Endothelial cell of umbilical vein (primary cell): Measurements from ENCODE around the gene MPIG6B. TPM values are rescaled to one million over a fixed set of nuclear protein-coding genes. Genes with fewer than 3 reads are reported as not detected.

Source experiments
- BruUV-seq: library from RNA; stranded (reverse); fragments of 400-500 nt; replicated peaks from 2 replicates; lab custom pipeline; 2021; lab: Mats Ljungman, UMichigan
- CTCF ChIA-PET: fragments of 300-600, 350-600 bp; sonication (Branson Sonifier 250); formaldehyde crosslinking; loops from one replicate; lab custom pipeline; 2021; ENCODE audit warnings: antibody characterized with exemption, inconsistent platforms; lab: Charles Lee
- POLR2A ChIA-PET: fragments of 300-600, 350-600 bp; sonication (Branson Sonifier 250); formaldehyde crosslinking; loops from one replicate; lab custom pipeline; 2021; ENCODE audit warnings: antibody characterized with exemption, inconsistent platforms; lab: Charles Lee
- DNase-seq: peaks from one replicate; pipeline ENCODE4 v3.0.0-alpha.2; 2011; ENCODE audit warnings: low read depth, low spot score
- FAIRE-seq: peaks from 2 replicates; lab custom pipeline; 2011; peaks lifted over from hg19 to GRCh38; lab: Jason Lieb, UNC
- H2AFZ ChIP-seq: 2 replicates; pipeline ENCODE4 v1.6.0; 2012; ENCODE audit warnings: low read depth, low read length, control low read depth, inconsistent platforms
- H3K27ac ChIP-seq: 2 replicates; pipeline ENCODE4 v1.5.1; 2011; ENCODE audit warnings: low read depth, mild to moderate bottlenecking, control low read depth, low read length, moderate library complexity; ENCODE audit not compliant: insufficient read depth
- H3K27me3 ChIP-seq, 2 experiments: 2 replicates each; pipeline versions ENCODE4 v1.6.0 to v1.6.1; 2011; ENCODE audit warnings: low read length in 2 of 2, mixed read lengths in 1 of 2; ENCODE audit not compliant: control insufficient read depth in 2 of 2, insufficient read depth in 2 of 2
- H3K36me3 ChIP-seq, 2 experiments: 2 replicates in 1 of 2; 3 replicates in 1 of 2; pipeline ENCODE4 v1.5.1; 2011; ENCODE audit warnings: low read length in 2 of 2, mild to moderate bottlenecking in 1 of 2, moderate library complexity in 1 of 2; ENCODE audit not compliant: control insufficient read depth in 2 of 2, insufficient read depth in 2 of 2; ENCODE audit errors: extremely low read depth in 1 of 2
- H3K4me1 ChIP-seq: 3 replicates; pipeline ENCODE4 v1.5.1; 2011; ENCODE audit warnings: mild to moderate bottlenecking, low read length; ENCODE audit not compliant: control insufficient read depth, insufficient read depth; ENCODE audit errors: extremely low read depth
- H3K4me2 ChIP-seq: 2 replicates; pipeline ENCODE4 v1.6.1; 2011; ENCODE audit warnings: low read length, control low read depth, mixed read lengths; ENCODE audit not compliant: insufficient read depth
- H3K4me3 ChIP-seq, 3 experiments: fragments of 200-600 bp in 1 of 3; sonication (generic), shearing (Covaris generic) in 1 of 3; replicated peaks in 1 of 3; 2 replicates each; pipeline ENCODE4 v1.5.1; 2011 to 2016; ENCODE audit warnings: control low read depth in 3 of 3, low read length in 3 of 3, mild to moderate bottlenecking in 2 of 3, inconsistent platforms in 1 of 3, low read depth in 1 of 3, moderate library complexity in 1 of 3; ENCODE audit not compliant: insufficient read depth in 1 of 3
- H3K79me2 ChIP-seq: 2 replicates; pipeline ENCODE4 v1.6.0; 2012; ENCODE audit warnings: low read length, inconsistent platforms; ENCODE audit not compliant: control insufficient read depth, insufficient read depth
- H3K9ac ChIP-seq: replicated peaks from 2 replicates; pipeline ENCODE3; 2011; ENCODE audit warnings: low read length, control low read depth; ENCODE audit not compliant: insufficient read depth; ENCODE audit errors: extremely low read depth
- H3K9me1 ChIP-seq: replicated peaks from 3 replicates; pipeline ENCODE4 v1.6.0; 2011; ENCODE audit warnings: mild to moderate bottlenecking, low read length; ENCODE audit not compliant: control insufficient read depth, insufficient read depth; ENCODE audit errors: extremely low read depth
- H3K9me3 ChIP-seq: replicated peaks from 2 replicates; pipeline ENCODE4 v1.5.1; 2012; ENCODE audit warnings: low read length, inconsistent platforms; ENCODE audit not compliant: control insufficient read depth, insufficient read depth
- H4K20me1 ChIP-seq: replicated peaks from 2 replicates; pipeline ENCODE3; 2011; ENCODE audit warnings: mild to moderate bottlenecking, low read length; ENCODE audit not compliant: control insufficient read depth, insufficient read depth; ENCODE audit errors: extremely low read depth
- EZH2 ChIP-seq: IDR thresholded peaks from 2 replicates; pipeline ENCODE4 v1.6.1; 2012; ENCODE audit warnings: borderline replicate concordance, low read depth, mild to moderate bottlenecking, moderate library complexity, low read length, inconsistent platforms; ENCODE audit not compliant: severe bottlenecking
- FOS ChIP-seq: IDR thresholded peaks from 2 replicates; pipeline ENCODE4 v1.6.1; 2011; ENCODE audit warnings: mild to moderate bottlenecking, low read length, moderate library complexity, borderline replicate concordance; ENCODE audit not compliant: insufficient read depth
- MYC ChIP-seq: IDR thresholded peaks from one replicate; pipeline ENCODE4 v1.6.1; 2011; ENCODE audit warnings: mild to moderate bottlenecking, low read depth, low read length
- dilution Hi-C: fragments of 300-500 bp; cut with MboI; formaldehyde crosslinking; loops from one replicate; pipeline ENCODE4 v1.15.0; 2019; ENCODE audit warnings: low sequenced_read_pairs; ENCODE audit not compliant: extremely low pct_ligation_motif_present
- intact Hi-C: fragments of 100-400 bp; cut with micrococcal nuclease; formaldehyde crosslinking; loops from one replicate; pipeline ENCODE4 v1.10.0; 2022
- microRNA-seq: library from miRNA; unstranded; fragments of <30 nt; microRNA quantifications from one replicate; pipeline ENCODE4 v1.2.0, GENCODE V29; 2021; ENCODE audit warnings: borderline number of aligned reads, borderline replicate concordance
- polyA plus RNA-seq, 4 experiments: library from polyadenylated mRNA; depleted of rRNA in 3 of 4; stranded (reverse) in 3 of 4; unstranded in 1 of 4; fragments of >200 nt; gene quantifications; 2 replicates each; pipeline versions ENCODE4 v1.2.1 to v1.2.3, GENCODE V29; 2011 to 2012; ENCODE audit warnings: missing spikeins in 1 of 4
- small RNA-seq: library from RNA; depleted of rRNA; stranded (forward); fragments of <200 nt; gene quantifications from one replicate; pipeline ENCODE3, GENCODE V24; 2012; ENCODE audit warnings: low replicate concordance, low read depth; ENCODE audit not compliant: insufficient read depth, insufficient read length
- total RNA-seq: library from RNA; stranded (reverse); gene quantifications from 2 replicates; pipeline ENCODE4 v1.2.3, GENCODE V29; 2021

MPIG6B gene
- total and polyA plus RNA-seq, 2 donors (not counting 3 experiments of a cell fraction or from before 2014, with no cell fraction given), result not detected

- BruUV-seq, result no TSS peak
- intact Hi-C loops, result no loop called here
- no peak overlapping the region for H3K9ac ChIP-seq
Observed at GRCh38 chr6:31775633-31776484, 52.7 kb downstream of the MPIG6B start.

More at GRCh38 chr6:31775633-31776484, 52.7 kb downstream of the MPIG6B start:
- no peak for FAIRE-seq
- peaks cover 4% of the 10 kb centered on the region for H3K4me1 ChIP-seq
- no peaks in the 10 kb centered on the region for H3K9me3 ChIP-seq
- peaks cover 0 to 20% of the 10 kb centered on the region in 2 experiments for H3K36me3 ChIP-seq
- no peak overlapping the region for H3K4me2 ChIP-seq
- POLR2A ChIA-PET, result no interaction called here
- no peaks in the 10 kb centered on the region for H4K20me1 ChIP-seq
- no peaks in the 10 kb centered on the region for H3K9me1 ChIP-seq
- no peak for TF ChIP-seq EZH2
- no peak for TF ChIP-seq MYC
- no peak for TF ChIP-seq FOS
- CTCF ChIA-PET, result interaction anchor here (4.2 to 6.6 kb wide), 2 partner anchors 16 to 55 kb away, joined by 61 to 71 read pairs; no protein-coding TSS in a partner anchor
- dilution Hi-C loops, result no loop called here
- no peak for DNase-seq
- no peak overlapping the region for H3K27ac ChIP-seq
- H3K27me3 ChIP-seq, result no peaks in the 10 kb centered on the region
- H3K79me2 ChIP-seq, result no peaks in the 10 kb centered on the region
- no peak overlapping the region for H2AFZ ChIP-seq
- no peak overlapping the region for H3K4me3 ChIP-seq

Small RNA genes within 50 kb of the gene (microRNA-seq; reads per million reads assigned to microRNA genes)
- gene MIR4646, result not detected

Small RNA genes within 50 kb of the gene (small RNA-seq; reads per million reads assigned to genes)
- gene LY6G6D (not detected), gene MIR4646 (not detected), gene MSH5-SAPCD1 (not detected), gene RNU6-850P (not detected), gene SAPCD1 (not detected)

Other genes with a start within 250 kb of the MPIG6B start
Only the 30 nearest of the 42 such genes appear.
- gene LTA, start 151.1 kb upstream of the MPIG6B start, total RNA-seq, result 0.46 TPM in 1 of 2 replicates, not detected in the other
- 0.08 TPM in 1 of 2 replicates, not detected in the other for gene LTA, start 151.1 kb upstream of the MPIG6B start, polyA plus RNA-seq
- not detected in 2 replicates for gene TNF, start 147.8 kb upstream of the MPIG6B start, total RNA-seq
- gene TNF, start 147.8 kb upstream of the MPIG6B start, polyA plus RNA-seq, result not detected in 2 replicates
- gene LTB, start 140.9 kb upstream of the MPIG6B start, total RNA-seq, result 1.2 and 1.3 TPM in 2 replicates
- 1.8 and 2.1 TPM in 2 replicates for gene LTB, start 140.9 kb upstream of the MPIG6B start, polyA plus RNA-seq
- gene LST1, start 137.1 kb upstream of the MPIG6B start, total RNA-seq, result 1.00 and 2.0 TPM in 2 replicates
- gene LST1, start 137.1 kb upstream of the MPIG6B start, polyA plus RNA-seq, result 1.1 and 1.8 TPM in 2 replicates
- gene NCR3, start 130.4 kb upstream of the MPIG6B start, total RNA-seq, result not detected in 2 replicates
- not detected in 2 replicates for gene NCR3, start 130.4 kb upstream of the MPIG6B start, polyA plus RNA-seq
- not detected in 2 replicates for gene AIF1, start 108.1 kb upstream of the MPIG6B start, total RNA-seq
- gene AIF1, start 108.1 kb upstream of the MPIG6B start, polyA plus RNA-seq, result not detected in 2 replicates
- gene PRRC2A, start 102.7 kb upstream of the MPIG6B start, total RNA-seq, result 218 and 229 TPM in 2 replicates
- 88.4 and 114 TPM in 2 replicates for gene PRRC2A, start 102.7 kb upstream of the MPIG6B start, polyA plus RNA-seq
- 314 and 322 TPM in 2 replicates for gene BAG6, start 70.7 kb upstream of the MPIG6B start, total RNA-seq
- 190 and 234 TPM in 2 replicates for gene BAG6, start 70.7 kb upstream of the MPIG6B start, polyA plus RNA-seq
- gene APOM, start 67.5 kb upstream of the MPIG6B start, total RNA-seq, result 0.97 TPM in 1 of 2 replicates, not detected in the other
- 2.5 and 2.6 TPM in 2 replicates for gene APOM, start 67.5 kb upstream of the MPIG6B start, polyA plus RNA-seq
- gene C6orf47, start 62.6 kb upstream of the MPIG6B start, total RNA-seq, result 12.8 and 15.0 TPM in 2 replicates
- 5.6 and 5.8 TPM in 2 replicates for gene C6orf47, start 62.6 kb upstream of the MPIG6B start, polyA plus RNA-seq
- gene GPANK1, start 58.4 kb upstream of the MPIG6B start, total RNA-seq, result 11.7 and 12.6 TPM in 2 replicates
- 13.3 and 17.5 TPM in 2 replicates for gene GPANK1, start 58.4 kb upstream of the MPIG6B start, polyA plus RNA-seq
- gene CSNK2B, start 57.3 kb upstream of the MPIG6B start, total RNA-seq, result 206 and 214 TPM in 2 replicates
- 159 and 160 TPM in 2 replicates for gene CSNK2B, start 57.3 kb upstream of the MPIG6B start, polyA plus RNA-seq
- 23.9 and 25.0 TPM in 2 replicates for gene LY6G5B, start 53.4 kb upstream of the MPIG6B start, total RNA-seq
- 13.7 and 15.4 TPM in 2 replicates for gene LY6G5B, start 53.4 kb upstream of the MPIG6B start, polyA plus RNA-seq
- gene LY6G5C, start 42.3 kb upstream of the MPIG6B start, total RNA-seq, result 5.2 and 8.2 TPM in 2 replicates
- gene LY6G5C, start 42.3 kb upstream of the MPIG6B start, polyA plus RNA-seq, result 11.4 and 11.8 TPM in 2 replicates
- gene ABHD16A, start 20.0 kb upstream of the MPIG6B start, total RNA-seq, result 41.3 and 48.9 TPM in 2 replicates
- 60.1 and 60.3 TPM in 2 replicates for gene ABHD16A, start 20.0 kb upstream of the MPIG6B start, polyA plus RNA-seq
- gene LY6G6F, start 16.5 kb upstream of the MPIG6B start, total RNA-seq, result not detected in 2 replicates
- not detected in 2 replicates for gene LY6G6F, start 16.5 kb upstream of the MPIG6B start, polyA plus RNA-seq
- not detected in 2 replicates for gene LY6G6D, start 8.0 kb upstream of the MPIG6B start, total RNA-seq
- gene LY6G6D, start 8.0 kb upstream of the MPIG6B start, polyA plus RNA-seq, result not detected in 2 replicates
- gene LY6G6C, start 1.6 kb upstream of the MPIG6B start, total RNA-seq, result 0.35 TPM in 1 of 2 replicates, not detected in the other
- 0.33 and 0.41 TPM in 2 replicates for gene LY6G6C, start 1.6 kb upstream of the MPIG6B start, polyA plus RNA-seq
- 109 and 116 TPM in 2 replicates for gene DDAH2, start 5.9 kb downstream of the MPIG6B start, total RNA-seq
- gene DDAH2, start 5.9 kb downstream of the MPIG6B start, polyA plus RNA-seq, result 168 and 176 TPM in 2 replicates
- gene CLIC1, start 13.2 kb downstream of the MPIG6B start, total RNA-seq, result 535 and 543 TPM in 2 replicates
- 569 and 578 TPM in 2 replicates for gene CLIC1, start 13.2 kb downstream of the MPIG6B start, polyA plus RNA-seq
- 43.2 and 43.8 TPM in 2 replicates for gene MSH5, start 16.6 kb downstream of the MPIG6B start, total RNA-seq
- 24.5 and 27.1 TPM in 2 replicates for gene MSH5, start 16.6 kb downstream of the MPIG6B start, polyA plus RNA-seq
- gene SAPCD1, start 39.3 kb downstream of the MPIG6B start, total RNA-seq, result 9.4 and 11.7 TPM in 2 replicates
- gene SAPCD1, start 39.3 kb downstream of the MPIG6B start, polyA plus RNA-seq, result 1.6 and 3.0 TPM in 2 replicates
- 0.25 and 0.51 TPM in 2 replicates for gene VWA7, start 54.0 kb downstream of the MPIG6B start, total RNA-seq
- gene VWA7, start 54.0 kb downstream of the MPIG6B start, polyA plus RNA-seq, result 0.11 and 0.21 TPM in 2 replicates
- gene VARS1, start 72.4 kb downstream of the MPIG6B start, total RNA-seq, result 121 and 125 TPM in 2 replicates
- gene VARS1, start 72.4 kb downstream of the MPIG6B start, polyA plus RNA-seq, result 36.5 and 37.4 TPM in 2 replicates
- 78.1 and 78.6 TPM in 2 replicates for gene LSM2, start 83.6 kb downstream of the MPIG6B start, total RNA-seq
- 86.0 and 95.5 TPM in 2 replicates for gene LSM2, start 83.6 kb downstream of the MPIG6B start, polyA plus RNA-seq
- 0.74 and 0.77 TPM in 2 replicates for gene HSPA1L, start 91.9 kb downstream of the MPIG6B start, total RNA-seq
- 0.32 and 0.35 TPM in 2 replicates for gene HSPA1L, start 91.9 kb downstream of the MPIG6B start, polyA plus RNA-seq
- 55.6 and 58.3 TPM in 2 replicates for gene HSPA1A, start 92.2 kb downstream of the MPIG6B start, total RNA-seq
- gene HSPA1A, start 92.2 kb downstream of the MPIG6B start, polyA plus RNA-seq, result 56.0 and 57.2 TPM in 2 replicates
- gene HSPA1B, start 104.4 kb downstream of the MPIG6B start, total RNA-seq, result 49.3 and 54.0 TPM in 2 replicates
- gene HSPA1B, start 104.4 kb downstream of the MPIG6B start, polyA plus RNA-seq, result 27.1 and 31.7 TPM in 2 replicates
- 61.3 and 62.8 TPM in 2 replicates for gene NEU1, start 139.4 kb downstream of the MPIG6B start, total RNA-seq
- 111 and 115 TPM in 2 replicates for gene NEU1, start 139.4 kb downstream of the MPIG6B start, polyA plus RNA-seq
- gene SLC44A4, start 155.6 kb downstream of the MPIG6B start, total RNA-seq, result 0.12 and 0.84 TPM in 2 replicates
- gene SLC44A4, start 155.6 kb downstream of the MPIG6B start, polyA plus RNA-seq, result 0.75 and 1.1 TPM in 2 replicates